ENCODE measurements around the gene CNTNAP2. TPM values are rescaled to one million over a fixed set of nuclear protein-coding genes. Genes with fewer than 3 reads are reported as not detected.

Gene CNTNAP2
- total RNA-seq, 2 experiments from 2014 or later: not detected

GRCh38 chr7:146494952-146495596 is 378.5 kb downstream of the CNTNAP2 start:
- H3K9me3 Mint-ChIP-seq: peaks cover 13% of the 10 kb centered on the region
- no peak overlapping the region for H3K4me3 Mint-ChIP-seq
- no peak overlapping the region for H3K27ac Mint-ChIP-seq
- CTCF ChIA-PET: no interaction called here
- POLR2A ChIA-PET: no interaction called here
- H3K4me1 Mint-ChIP-seq (ENCODE audit: low read depth): no peaks in the 10 kb centered on the region
- no peaks in the 10 kb centered on the region for H3K27me3 Mint-ChIP-seq
- no peak for DNase-seq
- intact Hi-C loops (cut with micrococcal nuclease): no loop called here
- H3K36me3 Mint-ChIP-seq: no peaks in the 10 kb centered on the region

- no peak overlapping the region for H3K27ac Mint-ChIP-seq
- DNase-seq: no peak
- no peaks in the 10 kb centered on the region for H3K27me3 Mint-ChIP-seq
- ChIA-PET CTCF (no interaction called here), POLR2A (no interaction called here)
- H3K4me1 Mint-ChIP-seq (ENCODE audit: low read depth): no peaks in the 10 kb centered on the region
- H3K36me3 Mint-ChIP-seq: no peaks in the 10 kb centered on the region
- no peak overlapping the region for H3K4me3 Mint-ChIP-seq
- intact Hi-C loops (cut with micrococcal nuclease): no loop called here
- H3K9me3 Mint-ChIP-seq: peaks cover 15% of the 10 kb centered on the region
Observed at GRCh38 chr7:146496657-146497056, 380.1 kb downstream of the CNTNAP2 start.

- ChIA-PET CTCF (no interaction called here), POLR2A (no interaction called here)
- Mint-ChIP-seq H3K27ac (no peak overlapping the region), H3K27me3 (no peaks in the 10 kb centered on the region), H3K4me1 (ENCODE audit: low read depth) (no peaks in the 10 kb centered on the region), H3K36me3 (no peaks in the 10 kb centered on the region), H3K4me3 (no peak overlapping the region), H3K9me3 (peaks cover 24% of the 10 kb centered on the region)
- intact Hi-C loops (cut with micrococcal nuclease): no loop called here
- DNase-seq: no peak
Observed at GRCh38 chr7:146499970-146500369, 383.4 kb downstream of the CNTNAP2 start.

GRCh38 chr7:146503844-146504243 is 387.2 kb downstream of the CNTNAP2 start:
- no peaks in the 10 kb centered on the region for H3K36me3 Mint-ChIP-seq
- no peak for DNase-seq
- H3K4me3 Mint-ChIP-seq: no peak overlapping the region
- ChIA-PET CTCF (no interaction called here), POLR2A (no interaction called here)
- H3K4me1 Mint-ChIP-seq (ENCODE audit: low read depth): no peaks in the 10 kb centered on the region
- intact Hi-C loops (cut with micrococcal nuclease): no loop called here
- H3K27ac Mint-ChIP-seq: no peak overlapping the region
- H3K9me3 Mint-ChIP-seq: peaks cover 26% of the 10 kb centered on the region
- no peaks in the 10 kb centered on the region for H3K27me3 Mint-ChIP-seq

- no peak overlapping the region for H3K4me3 Mint-ChIP-seq
- ChIA-PET CTCF (no interaction called here), POLR2A (no interaction called here)
- no peak overlapping the region for H3K27ac Mint-ChIP-seq
- H3K36me3 Mint-ChIP-seq: no peaks in the 10 kb centered on the region
- DNase-seq: no peak
- H3K4me1 Mint-ChIP-seq (ENCODE audit: low read depth): no peaks in the 10 kb centered on the region
- peaks cover 56% of the 10 kb centered on the region for H3K9me3 Mint-ChIP-seq
- intact Hi-C loops (cut with micrococcal nuclease): no loop called here
- H3K27me3 Mint-ChIP-seq: no peaks in the 10 kb centered on the region
Observed at GRCh38 chr7:146510088-146510680, 393.6 kb downstream of the CNTNAP2 start.

GRCh38 chr7:146514304-146514703 is 397.7 kb downstream of the CNTNAP2 start:
- Mint-ChIP-seq H3K9me3 (peaks cover 56% of the 10 kb centered on the region), H3K27me3 (no peaks in the 10 kb centered on the region), H3K4me3 (no peak overlapping the region), H3K27ac (no peak overlapping the region), H3K4me1 (ENCODE audit: low read depth) (no peaks in the 10 kb centered on the region), H3K36me3 (no peaks in the 10 kb centered on the region)
- intact Hi-C loops (cut with micrococcal nuclease): no loop called here
- no peak for DNase-seq
- ChIA-PET CTCF (no interaction called here), POLR2A (no interaction called here)

GRCh38 chr7:146528581-146528980 is 412.0 kb downstream of the CNTNAP2 start:
- no peak for DNase-seq
- intact Hi-C loops (cut with micrococcal nuclease): no loop called here
- Mint-ChIP-seq H3K36me3 (no peaks in the 10 kb centered on the region), H3K4me1 (ENCODE audit: low read depth) (no peaks in the 10 kb centered on the region), H3K27ac (no peak overlapping the region), H3K27me3 (no peaks in the 10 kb centered on the region), H3K4me3 (no peak overlapping the region), H3K9me3 (peaks cover 12% of the 10 kb centered on the region)
- CTCF ChIA-PET: no interaction called here
- POLR2A ChIA-PET: no interaction called here

- POLR2A ChIA-PET: no interaction called here
- no peak for DNase-seq
- Mint-ChIP-seq H3K4me1 (ENCODE audit: low read depth) (no peaks in the 10 kb centered on the region), H3K9me3 (no peaks in the 10 kb centered on the region), H3K27ac (no peak overlapping the region), H3K4me3 (no peak overlapping the region), H3K36me3 (no peaks in the 10 kb centered on the region), H3K27me3 (no peaks in the 10 kb centered on the region)
- CTCF ChIA-PET: no interaction called here
- intact Hi-C loops (cut with micrococcal nuclease): no loop called here
Observed at GRCh38 chr7:146539836-146540235, 423.2 kb downstream of the CNTNAP2 start.

GRCh38 chr7:146542101-146542500 is 425.5 kb downstream of the CNTNAP2 start:
- ChIA-PET POLR2A (no interaction called here), CTCF (no interaction called here)
- intact Hi-C loops (cut with micrococcal nuclease): no loop called here
- Mint-ChIP-seq H3K4me3 (no peak overlapping the region), H3K36me3 (no peaks in the 10 kb centered on the region), H3K4me1 (ENCODE audit: low read depth) (no peaks in the 10 kb centered on the region), H3K9me3 (peaks cover 2% of the 10 kb centered on the region), H3K27me3 (no peaks in the 10 kb centered on the region), H3K27ac (no peak overlapping the region)
- no peak for DNase-seq

- Mint-ChIP-seq H3K36me3 (no peaks in the 10 kb centered on the region), H3K9me3 (peaks cover 2% of the 10 kb centered on the region), H3K27ac (no peak overlapping the region), H3K27me3 (no peaks in the 10 kb centered on the region), H3K4me1 (ENCODE audit: low read depth) (no peaks in the 10 kb centered on the region), H3K4me3 (no peak overlapping the region)
- DNase-seq: no peak
- intact Hi-C loops (cut with micrococcal nuclease): no loop called here
- POLR2A ChIA-PET: no interaction called here
- CTCF ChIA-PET: no interaction called here
Observed at GRCh38 chr7:146544748-146545147, 428.1 kb downstream of the CNTNAP2 start.

- ChIA-PET POLR2A (no interaction called here), CTCF (no interaction called here)
- intact Hi-C loops (cut with micrococcal nuclease): no loop called here
- Mint-ChIP-seq H3K9me3 (peaks cover 15% of the 10 kb centered on the region), H3K27ac (no peak overlapping the region), H3K4me3 (no peak overlapping the region), H3K4me1 (ENCODE audit: low read depth) (no peaks in the 10 kb centered on the region), H3K27me3 (no peaks in the 10 kb centered on the region), H3K36me3 (no peaks in the 10 kb centered on the region)
- no peak for DNase-seq
Observed at GRCh38 chr7:146548816-146549215, 432.2 kb downstream of the CNTNAP2 start.

- H3K27ac Mint-ChIP-seq: no peak overlapping the region
- no peaks in the 10 kb centered on the region for H3K27me3 Mint-ChIP-seq
- POLR2A ChIA-PET: no interaction called here
Observed at GRCh38 chr7:146554556-146554955, 438.0 kb downstream of the CNTNAP2 start.

GRCh38 chr7:146557971-146558469 is 441.4 kb downstream of the CNTNAP2 start:
- H3K9me3 Mint-ChIP-seq: peaks cover 6% of the 10 kb centered on the region
- H3K27ac Mint-ChIP-seq: no peak overlapping the region
- POLR2A ChIA-PET: no interaction called here
- no peaks in the 10 kb centered on the region for H3K4me1 Mint-ChIP-seq (ENCODE audit: low read depth)
- CTCF ChIA-PET: no interaction called here
- DNase-seq: no peak
- H3K4me3 Mint-ChIP-seq: no peak overlapping the region
- no peaks in the 10 kb centered on the region for H3K27me3 Mint-ChIP-seq
- intact Hi-C loops (cut with micrococcal nuclease): no loop called here
- H3K36me3 Mint-ChIP-seq: no peaks in the 10 kb centered on the region

More at GRCh38 chr7:146554556-146554955, 438.0 kb downstream of the CNTNAP2 start:
- CTCF ChIA-PET: no interaction called here
- intact Hi-C loops (cut with micrococcal nuclease): no loop called here
- H3K4me1 Mint-ChIP-seq (ENCODE audit: low read depth): no peaks in the 10 kb centered on the region
- H3K9me3 Mint-ChIP-seq: peaks cover 15% of the 10 kb centered on the region
- DNase-seq: no peak
- H3K36me3 Mint-ChIP-seq: no peaks in the 10 kb centered on the region
- H3K4me3 Mint-ChIP-seq: no peak overlapping the region
